Activated naive CD4-positive, alpha-beta T cell treated with anti-CD3 and anti-CD28 coated beads, Interleukin-2, amount 10 ng/mL, durations not matched to agents 7 days and 5 days (primary cell): ENCODE measurements around the gene USP47.
A peak's percentile ranks its signal among the peaks of the same experiment; 100 is the strongest.

ENCODE experiments used
- CTCF ChIA-PET: fragments of 350-600 bp; sonication (Branson Sonifier 250); formaldehyde crosslinking; loops from one replicate; lab custom pipeline; 2021; ENCODE audit warnings: antibody characterized with exemption; lab: Charles Lee
- DNase-seq: peaks from one replicate; pipeline ENCODE4 v3.0.0-alpha.2; 2020
- H3K27ac Mint-ChIP-seq: one replicate; pipeline ENCODE4 v1.8.0; 2021; ENCODE audit warnings: mild to moderate bottlenecking, moderate library complexity, mixed read lengths
- H3K27me3 Mint-ChIP-seq: one replicate; pipeline ENCODE4 v1.8.0; 2021; ENCODE audit warnings: mild to moderate bottlenecking, mixed read lengths
- H3K36me3 Mint-ChIP-seq: one replicate; pipeline ENCODE4 v1.8.0; 2021; ENCODE audit warnings: mixed read lengths
- H3K4me1 Mint-ChIP-seq: one replicate; pipeline ENCODE4 v1.8.0; 2021; ENCODE audit warnings: mixed read lengths
- H3K4me3 Mint-ChIP-seq: one replicate; pipeline ENCODE4 v1.8.0; 2021; ENCODE audit warnings: mild to moderate bottlenecking, moderate library complexity, mixed read lengths
- H3K9me3 Mint-ChIP-seq: one replicate; pipeline ENCODE4 v1.8.0; 2021; ENCODE audit warnings: mixed read lengths

Gene USP47

GRCh38 chr11:11844272-11844671 lies 2.5 kb downstream of the USP47 start:
- CTCF ChIA-PET: interaction anchor here (0.7 to 1.9 kb wide), 3 partner anchors 13 to 200 kb away, joined by 3 to 6 read pairs (median 3); no protein-coding TSS in a partner anchor
- H3K4me1 Mint-ChIP-seq: peaks cover 16% of the 10 kb centered on the region
- no peak for DNase-seq
- H3K4me3 Mint-ChIP-seq: no peak overlapping the region
- peaks cover 7% of the 10 kb centered on the region for H3K36me3 Mint-ChIP-seq
- H3K9me3 Mint-ChIP-seq: no peaks in the 10 kb centered on the region
- peaks cover 3% of the 10 kb centered on the region for H3K27me3 Mint-ChIP-seq
- H3K27ac Mint-ChIP-seq: no peak overlapping the region

GRCh38 chr11:11845071-11845470 lies 3.3 kb downstream of the USP47 start:
- H3K36me3 Mint-ChIP-seq: peaks cover 7% of the 10 kb centered on the region
- no peak overlapping the region for H3K4me3 Mint-ChIP-seq
- CTCF ChIA-PET: interaction anchor here (1.0 to 1.6 kb wide), 2 partner anchors 9 to 46 kb away, joined by 3 to 5 read pairs; no protein-coding TSS in a partner anchor
- H3K27ac Mint-ChIP-seq: peak overlapping the region; percentile 28
- DNase-seq: no peak
- peaks cover 24% of the 10 kb centered on the region for H3K4me1 Mint-ChIP-seq
- H3K9me3 Mint-ChIP-seq: no peaks in the 10 kb centered on the region
- H3K27me3 Mint-ChIP-seq: peaks cover 3% of the 10 kb centered on the region

GRCh38 chr11:11845551-11845950 lies 3.8 kb downstream of the USP47 start:
- Mint-ChIP-seq H3K4me3 (no peak overlapping the region), H3K27ac (peak overlapping the region; percentile 28), H3K36me3 (peaks cover 7% of the 10 kb centered on the region), H3K4me1 (peaks cover 29% of the 10 kb centered on the region), H3K27me3 (peaks cover 3% of the 10 kb centered on the region), H3K9me3 (no peaks in the 10 kb centered on the region)
- CTCF ChIA-PET: interaction anchor here (0.7 to 1.6 kb wide), 3 partner anchors 9 to 486 kb away, joined by 3 to 5 read pairs (median 3); no protein-coding TSS in a partner anchor
- DNase-seq: no peak

- DNase-seq: no peak
- no peaks in the 10 kb centered on the region for H3K27me3 Mint-ChIP-seq
- H3K27ac Mint-ChIP-seq: no peak overlapping the region
- peaks cover 10% of the 10 kb centered on the region for H3K36me3 Mint-ChIP-seq
- CTCF ChIA-PET: interaction anchor here (0.6 to 4.4 kb wide), 4 partner anchors 46 to 977 kb away, joined by 3 to 21 read pairs (median 4); no protein-coding TSS in a partner anchor
- no peak overlapping the region for H3K4me3 Mint-ChIP-seq
- H3K9me3 Mint-ChIP-seq: no peaks in the 10 kb centered on the region
- H3K4me1 Mint-ChIP-seq: peaks cover 34% of the 10 kb centered on the region
Observed at GRCh38 chr11:11847082-11847481, 5.3 kb downstream of the USP47 start.

- Mint-ChIP-seq H3K4me3 (no peak overlapping the region), H3K27ac (no peak overlapping the region), H3K27me3 (no peaks in the 10 kb centered on the region), H3K4me1 (peaks cover 46% of the 10 kb centered on the region), H3K36me3 (peaks cover 10% of the 10 kb centered on the region), H3K9me3 (no peaks in the 10 kb centered on the region)
- CTCF ChIA-PET: interaction anchor here (0.7 to 4.4 kb wide), 20 partner anchors 8 to 299 kb away, joined by 3 to 21 read pairs (median 4); no protein-coding TSS in a partner anchor
- DNase-seq: peak; percentile 72
Observed at GRCh38 chr11:11848891-11849746, 7.3 kb downstream of the USP47 start.

GRCh38 chr11:11850668-11851067 lies 8.9 kb downstream of the USP47 start:
- peaks cover 10% of the 10 kb centered on the region for H3K36me3 Mint-ChIP-seq
- CTCF ChIA-PET: interaction anchor here (1.0 to 4.4 kb wide), 5 partner anchors 10 to 52 kb away, joined by 3 to 21 read pairs (median 5); no protein-coding TSS in a partner anchor
- peaks cover 47% of the 10 kb centered on the region for H3K4me1 Mint-ChIP-seq
- no peak overlapping the region for H3K4me3 Mint-ChIP-seq
- no peaks in the 10 kb centered on the region for H3K9me3 Mint-ChIP-seq
- H3K27me3 Mint-ChIP-seq: no peaks in the 10 kb centered on the region
- H3K27ac Mint-ChIP-seq: no peak overlapping the region
- no peak for DNase-seq

GRCh38 chr11:11856638-11857037 lies 14.9 kb downstream of the USP47 start:
- CTCF ChIA-PET: interaction anchor here (1.1 to 1.3 kb wide), 2 partner anchors 13 to 23 kb away, joined by 3 to 4 read pairs; no protein-coding TSS in a partner anchor
- no peak overlapping the region for H3K4me3 Mint-ChIP-seq
- peaks cover 42% of the 10 kb centered on the region for H3K4me1 Mint-ChIP-seq

GRCh38 chr11:11857769-11858168 lies 16.0 kb downstream of the USP47 start:
- Mint-ChIP-seq H3K36me3 (peaks cover 1% of the 10 kb centered on the region), H3K4me1 (peaks cover 35% of the 10 kb centered on the region), H3K9me3 (no peaks in the 10 kb centered on the region), H3K27ac (no peak overlapping the region), H3K27me3 (no peaks in the 10 kb centered on the region), H3K4me3 (no peak overlapping the region)
- CTCF ChIA-PET: interaction anchor here (1.1 to 1.3 kb wide), 2 partner anchors 9 to 22 kb away, joined by 3 to 4 read pairs; no protein-coding TSS in a partner anchor
- DNase-seq: no peak

More at GRCh38 chr11:11856638-11857037, 14.9 kb downstream of the USP47 start:
- H3K36me3 Mint-ChIP-seq: peaks cover 1% of the 10 kb centered on the region
- peak; percentile 34 for DNase-seq
- no peaks in the 10 kb centered on the region for H3K9me3 Mint-ChIP-seq
- no peaks in the 10 kb centered on the region for H3K27me3 Mint-ChIP-seq
- H3K27ac Mint-ChIP-seq: peak overlapping the region; percentile 52

GRCh38 chr11:11858676-11859075 lies 16.9 kb downstream of the USP47 start:
- Mint-ChIP-seq H3K36me3 (peaks cover 1% of the 10 kb centered on the region), H3K4me1 (peaks cover 28% of the 10 kb centered on the region), H3K4me3 (no peak overlapping the region), H3K27ac (no peak overlapping the region), H3K9me3 (no peaks in the 10 kb centered on the region), H3K27me3 (no peaks in the 10 kb centered on the region)
- CTCF ChIA-PET: interaction anchor here (1.0 kb wide), 1 partner anchor 9 kb away, joined by 5 read pairs; no protein-coding TSS in a partner anchor
- no peak for DNase-seq

GRCh38 chr11:11860103-11860979 lies 18.6 kb downstream of the USP47 start:
- H3K4me1 Mint-ChIP-seq: peaks cover 38% of the 10 kb centered on the region
- no peak overlapping the region for H3K4me3 Mint-ChIP-seq
- no peak for DNase-seq
- peaks cover 1% of the 10 kb centered on the region for H3K36me3 Mint-ChIP-seq
- H3K27ac Mint-ChIP-seq: no peak overlapping the region
- H3K9me3 Mint-ChIP-seq: no peaks in the 10 kb centered on the region
- H3K27me3 Mint-ChIP-seq: no peaks in the 10 kb centered on the region
- CTCF ChIA-PET: interaction anchor here (0.7 to 1.9 kb wide), 3 partner anchors 9 to 107 kb away, joined by 3 to 5 read pairs (median 3); no protein-coding TSS in a partner anchor

- Mint-ChIP-seq H3K9me3 (peaks cover 3% of the 10 kb centered on the region), H3K27ac (no peak overlapping the region), H3K27me3 (no peaks in the 10 kb centered on the region), H3K36me3 (peaks cover 7% of the 10 kb centered on the region), H3K4me3 (no peak overlapping the region), H3K4me1 (peaks cover 33% of the 10 kb centered on the region)
- DNase-seq: no peak
- CTCF ChIA-PET: no interaction called here
Observed at GRCh38 chr11:11862999-11863398, 21.2 kb downstream of the USP47 start.

GRCh38 chr11:11864332-11864731 lies 22.6 kb downstream of the USP47 start:
- H3K9me3 Mint-ChIP-seq: peaks cover 3% of the 10 kb centered on the region
- DNase-seq: no peak
- CTCF ChIA-PET: interaction anchor here (1.2 kb wide), 1 partner anchor 14 kb away, joined by 5 read pairs; no protein-coding TSS in a partner anchor
- no peak overlapping the region for H3K27ac Mint-ChIP-seq
- H3K36me3 Mint-ChIP-seq: peaks cover 9% of the 10 kb centered on the region
- peaks cover 28% of the 10 kb centered on the region for H3K4me1 Mint-ChIP-seq
- no peak overlapping the region for H3K4me3 Mint-ChIP-seq
- no peaks in the 10 kb centered on the region for H3K27me3 Mint-ChIP-seq

GRCh38 chr11:11864803-11865202 lies 23.0 kb downstream of the USP47 start:
- peaks cover 9% of the 10 kb centered on the region for H3K36me3 Mint-ChIP-seq
- CTCF ChIA-PET: interaction anchor here (1.2 kb wide), 1 partner anchor 15 kb away, joined by 5 read pairs; no protein-coding TSS in a partner anchor
- H3K4me1 Mint-ChIP-seq: peaks cover 28% of the 10 kb centered on the region
- no peaks in the 10 kb centered on the region for H3K27me3 Mint-ChIP-seq
- no peak for DNase-seq
- peaks cover 3% of the 10 kb centered on the region for H3K9me3 Mint-ChIP-seq
- no peak overlapping the region for H3K4me3 Mint-ChIP-seq
- no peak overlapping the region for H3K27ac Mint-ChIP-seq
